Fibroblast of upper back skin (primary cell): Measurements from ENCODE around the gene TAF6.

Experiments
- DNase-seq: peaks from one replicate; pipeline ENCODE4 v3.0.0-alpha.2; 2013

Gene TAF6

GRCh38 chr7:100119072-100119969 lies at the start of gene TAF6, which contains the start of gene CNPY4:
Gene TAF6, minus strand, starts transcription at chr7:100119358. Its CDS starts 5,149 bp downstream, at chr7:100114209.
Gene CNPY4, plus strand, starts transcription at chr7:100119634. Its CDS starts 111 bp downstream, at chr7:100119745.
- peak; percentile 94 for DNase-seq

- no peak for DNase-seq
These were observed 48.8 kb upstream of the TAF6 start for GRCh38 chr7:100167912-100168323.

- DNase-seq: no peak
These were observed 48.1 kb upstream of the TAF6 start for GRCh38 chr7:100166970-100167911.

- DNase-seq: no peak
These were observed 47.3 kb upstream of the TAF6 start for GRCh38 chr7:100166317-100166940.

- DNase-seq: no peak
These were observed 44.7 kb upstream of the TAF6 start for GRCh38 chr7:100163871-100164270.

- DNase-seq: no peak
These were observed 43.9 kb upstream of the TAF6 start for GRCh38 chr7:100163006-100163531.

GRCh38 chr7:100160067-100160466 lies 40.9 kb upstream of the TAF6 start:
- DNase-seq: no peak

GRCh38 chr7:100159099-100159623 lies 40.0 kb upstream of the TAF6 start:
- peak; percentile 14 for DNase-seq

GRCh38 chr7:100158229-100159098 lies 39.3 kb upstream of the TAF6 start, which contains the start of gene TRAPPC14:
Gene TRAPPC14, minus strand, starts transcription at chr7:100158723. Its CDS starts 224 bp downstream, at chr7:100158499.
- DNase-seq: peak; percentile 83

- no peak for DNase-seq
These were observed 38.4 kb upstream of the TAF6 start for GRCh38 chr7:100157334-100158228.

GRCh38 chr7:100157069-100157333 lies 37.8 kb upstream of the TAF6 start:
- no peak for DNase-seq

- no peak for DNase-seq
These were observed 37.3 kb upstream of the TAF6 start for GRCh38 chr7:100156331-100157068.

- DNase-seq: no peak
These were observed 36.6 kb upstream of the TAF6 start for GRCh38 chr7:100155553-100156317.

GRCh38 chr7:100154651-100155491 lies 35.7 kb upstream of the TAF6 start:
- DNase-seq: no peak

GRCh38 chr7:100153708-100154535 lies 34.8 kb upstream of the TAF6 start:
- no peak for DNase-seq

GRCh38 chr7:100152937-100153666 lies 33.9 kb upstream of the TAF6 start:
- no peak for DNase-seq
